GM19099 (cell line): Measurements from ENCODE around the gene OLIG3.

Experiments used
- POLR2A ChIP-seq: IDR thresholded peaks from 3 replicates; pipeline ENCODE4 v1.6.1; 2011; ENCODE audit warnings: low read depth; ENCODE audit not compliant: insufficient read length; ENCODE audit errors: extremely low read depth

The OLIG3 gene

GRCh38 chr6:137494281-137494987 is at the start of gene OLIG3:
Gene OLIG3, minus strand, starts transcription at chr6:137494394. Its CDS starts 224 bp downstream, at chr6:137494170.
- TF ChIP-seq POLR2A, result no peak

- TF ChIP-seq POLR2A, result no peak
These were observed 48.9 kb upstream of the OLIG3 start for GRCh38 chr6:137543114-137543513.

- no peak for TF ChIP-seq POLR2A
These were observed 48.5 kb upstream of the OLIG3 start for GRCh38 chr6:137542713-137543112.

- TF ChIP-seq POLR2A, result no peak
These were observed 47.4 kb upstream of the OLIG3 start for GRCh38 chr6:137541534-137542063.

- TF ChIP-seq POLR2A, result no peak
These were observed 42.0 kb upstream of the OLIG3 start for GRCh38 chr6:137536104-137536773.

GRCh38 chr6:137531376-137532092 is 37.3 kb upstream of the OLIG3 start:
- no peak for TF ChIP-seq POLR2A

- no peak for TF ChIP-seq POLR2A
These were observed 36.2 kb upstream of the OLIG3 start for GRCh38 chr6:137530404-137530803.

- no peak for TF ChIP-seq POLR2A
These were observed 28.6 kb upstream of the OLIG3 start for GRCh38 chr6:137522831-137523230.

- no peak for TF ChIP-seq POLR2A
These were observed 28.1 kb upstream of the OLIG3 start for GRCh38 chr6:137522198-137522798.

- no peak for TF ChIP-seq POLR2A
These were observed 26.3 kb upstream of the OLIG3 start for GRCh38 chr6:137520520-137520919.

- TF ChIP-seq POLR2A, result no peak
These were observed 25.5 kb upstream of the OLIG3 start for GRCh38 chr6:137519629-137520176.

- TF ChIP-seq POLR2A, result no peak
These were observed 24.3 kb upstream of the OLIG3 start for GRCh38 chr6:137518386-137518983.

- no peak for TF ChIP-seq POLR2A
These were observed 20.2 kb upstream of the OLIG3 start for GRCh38 chr6:137514418-137514817.
